HG03025 (cell line): ENCODE data around the gene SHBG.

ENCODE experiments used
- ATAC-seq: cut with Tn5 transposase; IDR thresholded peaks from one replicate; pipeline ENCODE4 v1.9.1; 2021; ENCODE audit warnings: mild to moderate bottlenecking, moderate library complexity; ENCODE audit not compliant: unreplicated experiment, low FRiP score

SHBG gene

DNA sequence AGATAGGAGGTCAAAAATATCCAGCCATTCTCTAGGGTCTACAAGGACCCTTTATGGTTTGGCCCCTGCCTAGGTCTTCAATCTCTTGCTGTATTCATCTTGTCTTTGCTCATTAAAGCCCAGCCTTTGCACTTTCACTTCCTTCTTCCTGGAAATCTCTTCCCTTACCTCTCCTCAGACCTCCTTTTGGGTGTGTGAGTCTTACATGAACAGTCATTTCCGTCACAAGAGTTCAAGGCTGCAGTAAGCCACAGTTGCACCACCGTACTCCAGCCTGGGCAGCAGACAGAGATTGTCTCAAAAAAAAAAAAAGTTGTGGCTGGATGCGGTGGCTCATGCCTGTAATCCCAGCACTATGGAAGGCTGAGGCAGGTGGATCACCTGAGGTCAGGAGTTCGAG is 14.8 kb downstream of the SHBG start:
- no peak for ATAC-seq

DNA sequence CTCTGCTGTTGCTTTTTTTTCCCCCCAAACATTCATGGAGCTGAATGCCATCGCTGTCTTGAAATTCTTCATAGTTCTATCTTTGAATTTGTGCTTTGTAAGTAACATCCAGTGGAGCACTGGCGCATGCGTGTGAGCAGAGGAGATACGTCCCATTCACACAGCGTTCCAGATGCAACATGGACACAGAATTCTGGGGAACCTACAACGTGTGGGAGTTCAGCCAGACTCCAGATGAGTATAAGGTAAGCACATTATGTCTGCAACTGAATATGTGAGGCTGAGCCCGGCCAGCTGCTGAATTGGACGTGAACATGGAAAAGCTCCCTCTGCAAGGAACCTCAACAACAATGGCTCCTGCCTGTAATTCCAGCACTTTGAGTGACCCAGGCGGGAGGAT is 16.5 kb downstream of the SHBG start:
- no peak for ATAC-seq

DNA sequence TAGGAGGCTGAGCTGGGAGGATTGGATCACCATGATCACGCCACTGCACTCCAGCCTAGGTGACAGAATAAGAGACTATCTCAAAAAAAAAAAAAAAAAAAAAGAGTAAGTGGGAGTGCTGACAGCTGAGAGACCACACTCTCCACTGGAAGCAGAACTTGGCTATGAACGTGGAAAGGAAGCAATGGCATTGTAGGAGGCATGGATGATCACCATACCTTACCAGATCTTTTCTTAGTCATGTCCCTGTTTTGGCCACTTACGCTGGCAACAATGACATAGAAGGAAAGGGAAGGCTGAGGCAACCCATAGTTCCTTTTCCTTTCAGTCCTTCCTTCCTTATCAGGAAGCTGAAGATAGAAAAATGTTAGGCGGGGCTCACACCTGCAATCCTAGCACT is 17.1 kb downstream of the SHBG start:
- no peak for ATAC-seq

DNA sequence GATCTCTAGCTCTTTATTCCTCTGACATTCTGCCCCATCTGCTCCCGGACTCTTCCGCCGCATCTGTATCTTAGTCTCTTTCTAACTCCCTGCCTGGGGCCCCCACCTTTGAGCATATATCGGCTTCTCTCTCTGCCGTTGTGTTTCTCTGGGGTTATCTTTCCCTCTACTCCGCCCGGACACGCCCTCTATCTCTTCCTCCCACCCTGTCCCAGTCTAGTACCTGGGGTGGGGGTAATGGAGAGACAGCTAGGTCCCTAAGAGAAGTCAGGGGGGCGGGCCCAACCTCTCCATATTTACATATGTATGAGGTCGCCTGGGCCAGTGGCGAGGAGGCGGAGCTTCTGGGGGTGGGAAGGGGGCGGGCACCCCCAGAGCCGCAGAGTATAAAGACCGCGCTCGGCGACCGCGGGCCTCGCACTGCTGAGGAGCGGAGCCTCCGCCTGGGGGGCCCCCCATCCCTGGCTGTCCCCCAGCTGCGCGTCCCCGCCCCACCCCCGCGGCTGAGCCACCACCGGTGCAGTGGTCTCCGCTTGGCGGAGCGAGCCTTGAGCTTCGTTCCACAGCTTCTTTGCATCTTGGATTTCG is 20.7 kb downstream of the SHBG start, which contains the start of gene ATP1B2:
Gene ATP1B2 (plus strand): TSS at position 418 of the 588 bp plus-strand sequence. CDS start 593 bp downstream, outside the sequence.
- ATAC-seq = no peak

DNA sequence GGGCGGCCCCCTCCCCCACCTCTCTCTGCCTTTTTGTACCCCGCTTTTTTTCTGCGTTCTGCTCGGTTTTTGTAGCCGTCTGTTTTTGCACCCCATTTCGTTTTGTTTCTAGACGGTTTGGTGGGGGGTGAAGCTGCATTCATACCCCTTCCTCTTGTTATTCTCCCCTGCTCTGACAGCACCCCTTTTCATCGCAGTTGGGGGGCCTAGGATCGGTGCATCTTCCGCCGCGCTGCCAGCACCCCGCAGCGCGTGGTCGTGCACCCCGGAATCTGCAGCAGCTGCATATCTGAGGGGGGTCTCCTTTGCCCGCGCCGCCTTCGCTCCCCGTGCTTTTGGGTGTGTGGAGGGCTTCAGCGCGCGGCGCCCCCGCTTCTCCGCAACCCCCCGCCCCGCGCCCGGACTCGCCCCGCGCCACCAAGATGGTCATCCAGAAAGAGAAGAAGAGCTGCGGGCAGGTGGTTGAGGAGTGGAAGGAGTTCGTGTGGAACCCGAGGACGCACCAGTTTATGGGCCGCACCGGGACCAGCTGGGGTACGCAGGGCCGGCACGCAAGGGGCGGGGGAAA is 21.2 kb downstream of the SHBG start:
- ATAC-seq = no peak

DNA sequence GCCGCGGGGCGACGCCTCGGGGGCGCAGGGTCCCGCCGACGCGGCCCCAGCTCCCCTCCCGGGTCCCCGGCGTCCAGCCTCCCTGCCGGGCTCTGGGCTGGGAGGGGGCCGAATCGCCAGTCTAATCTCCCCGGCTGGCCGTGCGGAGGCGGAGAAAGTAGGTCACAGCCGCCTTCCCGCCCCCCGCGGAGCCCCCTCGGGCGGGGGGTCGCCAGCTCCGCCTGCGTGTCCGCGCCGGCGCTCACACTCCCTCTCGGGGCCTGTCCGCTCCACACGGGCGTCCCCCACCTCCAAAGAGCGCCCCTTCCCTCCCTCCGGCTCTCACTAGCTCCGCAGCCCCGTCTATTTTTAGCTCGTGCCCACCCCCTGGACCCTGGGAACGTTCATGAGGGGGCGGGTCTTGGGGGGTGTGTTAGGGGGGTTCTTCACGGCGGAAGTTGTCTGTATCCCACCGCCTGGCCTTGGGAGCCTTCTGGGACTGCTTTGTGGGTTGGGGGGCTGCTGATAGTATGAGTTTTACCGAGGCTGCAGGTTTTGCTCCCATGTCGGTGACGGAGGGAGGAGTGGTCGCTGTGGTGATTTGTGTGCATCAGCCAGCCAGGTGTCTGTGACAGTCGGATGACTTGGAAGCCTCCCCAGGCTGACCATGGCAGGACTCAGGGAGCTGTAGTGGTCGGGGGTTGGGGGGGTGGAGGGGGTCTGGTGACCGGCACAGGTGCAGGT is 21.9 kb downstream of the SHBG start:
- ATAC-seq = no peak

DNA sequence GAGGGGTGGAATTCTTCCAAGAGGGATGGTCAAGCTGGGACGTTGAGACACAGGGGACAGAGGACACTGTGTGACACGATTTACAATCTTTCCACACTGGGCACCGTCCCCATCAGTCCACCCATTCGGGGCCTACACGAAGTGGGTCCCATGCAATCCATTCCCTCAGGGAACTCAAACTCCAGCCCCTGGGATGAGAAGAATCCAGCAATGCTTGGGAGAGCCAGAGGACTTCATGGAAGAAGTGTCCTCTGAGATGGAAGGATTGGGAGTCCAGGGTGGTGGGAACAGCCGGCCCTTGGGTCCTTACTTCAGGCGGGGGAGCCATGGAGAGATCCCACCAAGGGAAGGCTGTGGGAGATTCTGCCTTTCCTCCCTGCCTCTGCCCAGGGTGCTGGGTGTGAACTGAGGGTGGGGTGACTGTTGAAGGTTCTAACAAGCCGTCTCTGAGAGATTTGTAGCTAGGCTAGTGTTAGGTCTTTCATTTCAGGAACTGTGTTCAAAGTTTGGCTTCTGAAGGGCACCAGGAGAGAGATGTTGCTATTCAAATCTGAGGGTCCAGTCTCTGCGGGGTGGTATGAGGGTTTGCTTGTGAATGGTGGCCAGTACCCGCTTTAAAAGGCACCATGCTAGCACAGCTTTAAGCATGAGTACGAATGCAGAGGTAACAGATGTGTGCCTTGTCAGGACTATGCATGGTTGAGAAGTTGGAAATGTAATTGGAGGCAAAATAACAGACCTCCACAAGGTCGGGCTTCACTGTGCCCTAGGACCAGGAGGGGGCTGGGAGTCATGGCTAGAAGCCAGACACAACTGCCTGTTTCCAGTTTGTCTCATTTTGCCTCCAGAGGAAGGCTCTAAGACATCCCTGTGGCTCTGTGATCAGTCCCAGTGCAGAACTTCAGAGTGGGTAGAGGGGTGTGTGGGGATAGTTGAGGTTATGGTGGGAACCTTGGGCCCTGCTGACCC is 22.7 kb downstream of the SHBG start:
- no peak for ATAC-seq

DNA sequence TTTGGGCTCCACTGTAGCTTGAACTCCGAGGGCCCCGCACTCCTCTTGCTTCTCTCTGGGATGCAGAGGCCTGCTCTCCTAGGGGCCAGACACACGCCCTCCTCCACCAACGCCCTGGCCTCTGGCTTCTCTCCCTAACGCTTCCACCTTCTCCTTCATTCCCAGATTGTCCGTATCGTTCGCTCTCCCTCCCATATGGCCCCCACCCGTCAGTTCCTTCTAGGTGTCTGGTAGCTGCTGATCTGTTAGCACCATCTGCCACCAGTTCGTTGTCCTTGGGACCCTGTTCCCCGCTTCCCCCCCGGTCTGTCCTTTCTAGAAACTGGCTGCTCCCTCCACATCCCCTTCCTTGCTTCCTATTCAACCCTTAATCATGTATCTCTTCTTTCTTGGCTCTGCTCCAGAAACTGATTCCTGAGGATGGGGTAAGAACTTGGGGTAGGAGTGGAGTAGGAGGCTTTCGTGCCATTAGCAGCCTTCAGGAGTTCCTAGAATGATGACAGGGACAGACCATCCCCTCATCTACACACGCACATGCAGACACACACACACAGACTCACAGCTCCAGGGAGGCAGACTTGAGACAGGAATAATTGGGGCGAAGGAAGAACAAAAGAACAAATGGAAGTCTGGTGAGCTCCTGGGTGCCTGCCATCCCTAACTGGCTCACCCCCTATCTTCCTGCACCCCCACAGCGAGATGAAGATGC is 25.1 kb downstream of the SHBG start:
- no peak for ATAC-seq

DNA sequence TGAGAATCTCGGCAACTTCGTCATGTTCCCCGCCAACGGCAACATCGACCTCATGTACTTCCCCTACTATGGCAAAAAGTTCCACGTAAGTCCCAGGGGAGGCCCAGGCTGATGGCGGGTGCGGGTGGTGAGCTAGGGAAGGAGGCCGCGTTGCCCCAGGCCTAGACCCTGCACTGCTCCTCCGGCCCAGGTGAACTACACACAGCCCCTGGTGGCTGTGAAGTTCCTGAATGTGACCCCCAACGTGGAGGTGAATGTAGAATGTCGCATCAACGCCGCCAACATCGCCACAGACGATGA is 25.6 kb downstream of the SHBG start:
- ATAC-seq = no peak

DNA sequence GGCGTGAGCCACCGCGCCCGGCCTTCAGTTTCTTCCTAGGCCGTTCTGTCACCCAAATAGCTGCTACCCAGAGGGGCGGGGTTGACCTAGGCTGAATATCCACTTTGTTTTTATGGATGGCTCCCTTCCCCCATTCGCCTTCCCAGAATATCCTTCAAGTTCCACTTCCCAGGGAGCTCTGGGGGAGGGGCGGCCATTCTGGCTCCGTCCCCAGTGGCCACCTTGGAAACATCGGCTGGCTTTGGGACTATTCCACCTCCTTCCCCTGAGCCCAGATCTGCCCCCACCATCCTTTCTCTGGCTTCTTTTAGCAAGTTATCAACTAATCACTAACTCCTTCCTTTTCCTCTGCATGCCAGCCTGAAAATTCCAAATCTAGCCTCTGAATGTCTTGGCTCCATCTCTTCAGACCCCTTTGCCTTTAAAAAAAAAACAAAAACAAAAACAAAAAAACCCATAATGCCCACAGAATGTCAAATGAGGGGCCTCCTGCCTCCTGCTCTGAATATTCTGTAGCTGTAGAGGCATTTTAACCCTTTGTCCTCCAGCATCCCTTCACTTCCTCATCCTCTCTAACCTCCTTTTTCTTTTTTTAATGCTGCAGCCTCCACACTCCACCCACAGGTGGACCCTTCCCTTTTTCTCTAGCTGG is 27.1 kb downstream of the SHBG start:
- no peak for ATAC-seq

DNA sequence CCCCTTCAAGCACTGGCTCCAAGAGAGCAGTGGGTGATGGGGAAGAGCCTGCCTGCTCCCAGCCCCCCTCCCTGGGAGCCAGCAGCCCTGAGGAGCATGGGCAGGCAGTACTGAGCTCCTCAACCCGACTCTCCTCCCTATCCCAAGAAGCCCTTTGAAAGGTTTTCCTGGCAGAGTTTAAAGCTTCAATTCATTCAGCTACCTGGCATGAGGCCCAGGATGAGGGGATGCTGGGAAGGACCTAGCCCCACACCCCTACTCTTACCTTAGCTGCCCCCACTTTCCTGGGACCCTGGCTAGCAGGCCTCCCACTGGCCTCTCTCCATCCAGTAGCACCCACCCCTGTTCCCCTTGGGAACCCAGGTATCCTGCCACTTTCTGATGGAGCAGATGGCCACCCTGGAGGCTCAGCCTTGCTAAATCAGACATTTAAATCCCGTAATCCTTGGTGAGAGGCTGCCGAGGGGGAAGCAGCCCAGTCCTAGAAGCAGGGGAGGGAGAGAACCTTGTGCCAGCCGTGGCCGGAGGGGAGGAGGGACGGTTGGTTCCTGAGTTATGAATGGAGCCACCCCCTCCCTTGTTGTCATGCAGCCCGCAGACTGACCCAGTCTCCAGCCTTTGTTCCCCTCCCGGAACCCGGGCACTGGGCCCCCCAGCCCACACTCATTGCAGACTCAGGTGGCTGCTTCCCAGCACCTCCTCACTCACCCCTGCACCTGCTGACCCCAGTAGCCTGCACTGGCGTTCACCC is 37.9 kb downstream of the SHBG start:
- no peak for ATAC-seq

DNA sequence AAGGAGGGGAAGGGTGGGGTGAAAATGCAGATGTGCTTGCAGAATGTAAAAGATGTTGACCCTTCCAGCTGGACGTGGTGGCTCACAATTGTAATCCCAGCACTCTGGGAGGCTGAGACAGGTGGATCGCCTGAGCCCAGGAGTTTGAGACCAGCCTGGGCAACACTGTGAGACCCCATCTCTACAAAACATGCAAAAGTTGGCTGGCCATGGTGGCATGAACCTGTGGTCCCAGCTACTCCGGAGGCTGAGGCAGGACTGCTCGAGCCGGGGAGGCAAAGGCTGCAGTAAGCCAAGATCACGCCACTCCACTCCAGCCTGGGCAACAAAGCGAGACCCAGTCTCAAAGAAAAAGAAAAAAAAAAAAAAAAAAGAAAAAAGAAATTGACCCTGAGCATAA is 38.5 kb downstream of the SHBG start:
- no peak for ATAC-seq

DNA sequence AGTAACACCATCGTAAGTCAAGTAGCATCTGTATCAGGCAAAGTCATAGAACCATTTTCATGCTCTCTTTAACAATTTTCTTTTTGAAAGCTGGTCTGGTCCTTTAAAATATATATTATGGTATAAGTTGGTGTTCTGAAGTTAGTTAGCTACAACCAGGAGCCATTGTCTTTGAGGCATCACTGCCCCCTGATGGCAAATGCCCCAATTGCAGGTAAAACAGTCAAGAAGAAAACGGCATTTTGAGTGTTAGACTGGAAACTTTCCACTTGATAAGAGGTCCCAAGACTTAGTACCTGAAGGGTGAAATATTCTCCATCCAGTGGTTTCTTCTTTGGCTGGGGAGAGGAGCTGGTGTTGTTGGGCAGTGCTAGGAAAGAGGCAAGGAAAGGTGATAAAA is 43.3 kb downstream of the SHBG start:
- ATAC-seq = no peak

DNA sequence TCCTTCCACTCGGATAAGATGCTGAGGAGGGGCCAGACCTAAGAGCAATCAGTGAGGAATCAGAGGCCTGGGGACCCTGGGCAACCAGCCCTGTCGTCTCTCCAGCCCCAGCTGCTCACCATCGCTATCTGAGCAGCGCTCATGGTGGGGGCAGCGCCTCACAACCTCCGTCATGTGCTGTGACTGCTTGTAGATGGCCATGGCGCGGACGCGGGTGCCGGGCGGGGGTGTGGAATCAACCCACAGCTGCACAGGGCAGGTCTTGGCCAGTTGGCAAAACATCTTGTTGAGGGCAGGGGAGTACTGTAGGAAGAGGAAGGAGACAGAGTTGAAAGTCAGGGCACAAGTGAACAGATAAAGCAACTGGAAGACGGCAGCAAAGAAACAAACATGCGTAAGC is 45.0 kb downstream of the SHBG start:
- no peak for ATAC-seq

DNA sequence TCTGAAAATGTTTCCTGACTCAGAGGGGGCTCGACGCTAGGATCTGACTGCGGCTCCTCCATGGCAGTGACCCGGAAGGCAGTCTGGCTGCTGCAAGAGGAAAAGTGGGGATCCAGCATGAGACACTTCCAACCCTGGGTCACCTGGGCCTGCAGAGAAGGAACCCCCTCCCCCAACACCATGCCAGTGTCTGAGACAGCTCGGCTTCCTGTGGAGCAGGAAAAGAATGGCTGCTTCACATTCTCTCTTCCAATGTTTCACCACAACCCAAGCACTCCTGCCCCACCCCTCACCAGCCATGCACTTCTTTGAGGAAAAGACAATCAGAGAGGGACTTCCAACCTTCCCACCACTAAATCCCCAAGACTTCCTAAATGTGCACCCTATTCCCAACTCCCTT is 46.6 kb downstream of the SHBG start:
- ATAC-seq = no peak

DNA sequence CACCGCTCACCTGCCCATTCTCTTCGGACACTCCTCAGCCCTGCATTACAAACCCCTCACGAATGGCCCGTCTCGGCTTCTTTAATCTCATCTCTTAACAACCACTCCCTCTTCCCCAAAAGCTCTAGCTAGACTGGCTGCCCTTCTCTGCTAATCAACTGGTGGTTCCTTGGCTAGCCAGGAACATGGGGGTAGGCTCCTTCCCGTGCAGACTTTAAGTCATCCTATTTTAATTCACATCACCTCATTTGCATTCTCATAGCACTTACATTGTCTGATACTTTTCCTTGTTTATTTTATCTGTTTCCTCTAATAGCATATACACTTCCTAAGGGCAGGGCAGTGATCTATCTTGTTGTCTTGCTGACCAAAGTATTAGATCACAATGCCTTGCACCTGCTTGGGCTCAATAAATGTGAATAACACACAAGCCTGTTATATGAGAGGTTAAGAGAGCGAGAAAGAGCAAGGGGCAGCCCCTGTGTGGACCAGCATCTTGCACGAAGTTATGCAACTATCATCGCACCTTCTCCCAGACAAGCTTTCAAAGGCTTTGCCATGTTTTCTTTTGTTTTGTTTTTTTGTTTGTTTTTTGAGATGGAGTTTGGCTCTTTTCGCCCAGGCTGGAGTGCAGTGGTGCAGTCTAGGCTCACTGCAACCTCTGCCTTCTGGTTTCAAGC is 47.6 kb downstream of the SHBG start:
- no peak for ATAC-seq
